HG02678 (cell line): Measurements from ENCODE around the gene PHC2.

Source experiments
- ATAC-seq: cut with Tn5 transposase; IDR thresholded peaks from one replicate; pipeline ENCODE4 v1.9.1; 2021; ENCODE audit warnings: mild to moderate bottlenecking, moderate library complexity; ENCODE audit not compliant: unreplicated experiment

Gene PHC2

DNA sequence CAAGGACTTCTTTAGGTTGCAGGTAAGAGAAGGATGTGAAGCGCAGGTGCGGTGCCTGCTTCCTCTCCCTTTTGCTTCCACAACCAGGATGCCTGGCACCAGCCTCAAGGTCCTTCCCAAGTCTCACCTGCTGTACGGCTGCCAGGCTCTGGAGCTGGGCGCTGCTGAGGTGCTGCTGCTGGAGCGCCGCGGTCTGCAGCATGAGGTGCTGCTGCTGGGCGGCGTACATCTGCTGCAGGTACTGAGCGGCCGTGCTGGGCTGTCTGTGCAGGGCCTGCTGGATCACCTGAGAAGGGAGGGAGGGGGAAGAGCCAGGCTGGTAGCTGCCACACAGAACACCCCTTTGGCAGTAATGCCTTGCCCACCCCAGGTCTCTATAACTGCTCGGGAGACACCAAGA, 58.7 kb downstream of the PHC2 start:
- no peak for ATAC-seq

DNA sequence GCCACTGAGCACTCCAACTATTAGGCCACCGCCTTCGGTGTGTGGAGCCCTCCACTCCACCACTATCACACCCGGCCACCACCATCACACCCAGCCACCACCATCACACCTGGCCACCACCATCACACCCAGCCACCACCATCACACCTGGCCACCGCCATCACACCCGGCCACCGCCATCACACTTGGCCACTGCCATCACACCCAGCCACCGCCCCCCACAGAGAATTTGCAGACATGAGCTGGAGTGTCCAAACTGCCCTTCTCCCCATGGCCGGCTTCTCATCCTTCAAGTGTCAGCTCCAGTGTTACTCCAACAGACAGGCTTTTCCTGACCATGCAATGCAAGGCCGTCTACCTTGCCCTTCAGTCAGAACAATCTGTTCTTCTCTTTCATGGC, 59.6 kb downstream of the PHC2 start:
- ATAC-seq: no peak

DNA sequence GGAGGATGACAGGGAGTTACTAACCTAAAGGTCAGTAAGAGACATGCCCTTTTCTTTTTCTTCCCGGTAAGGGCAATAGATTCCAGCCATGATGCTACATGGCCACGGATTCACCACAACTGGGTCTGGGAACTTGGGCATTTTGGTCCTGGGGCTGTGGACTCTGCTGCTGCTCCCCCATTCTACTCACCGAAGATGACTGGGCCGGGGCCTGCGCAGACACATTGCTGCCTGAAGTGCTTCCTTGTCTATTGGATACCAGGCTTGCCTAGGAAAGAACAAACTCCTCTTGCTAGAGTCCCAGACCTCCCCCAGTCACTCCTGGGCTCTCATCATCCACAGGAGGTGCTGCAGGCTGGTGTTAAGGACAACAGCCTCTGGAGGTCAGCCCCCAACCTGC, 60.1 kb downstream of the PHC2 start:
- ATAC-seq: no peak

DNA sequence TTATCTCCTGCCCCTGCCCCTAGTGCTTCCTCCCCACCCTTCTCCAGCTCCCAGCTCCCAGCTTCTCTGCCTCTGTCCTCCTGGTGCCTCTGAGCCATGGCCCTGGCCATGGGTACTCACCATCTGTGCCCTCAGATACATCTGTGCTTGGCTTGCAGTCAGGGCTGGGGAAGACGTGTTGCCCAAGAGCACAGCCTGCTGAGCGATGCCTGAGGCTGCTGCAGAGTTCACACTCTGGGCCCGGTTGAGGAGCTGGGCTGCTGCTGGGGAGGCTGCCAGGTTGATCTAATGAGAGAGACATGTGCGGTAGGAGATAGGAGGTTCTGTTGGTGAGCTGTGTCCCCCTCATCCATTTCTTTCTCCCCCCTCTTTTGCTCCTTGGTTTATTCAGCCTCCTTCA, 60.6 kb downstream of the PHC2 start:
- no peak for ATAC-seq

DNA sequence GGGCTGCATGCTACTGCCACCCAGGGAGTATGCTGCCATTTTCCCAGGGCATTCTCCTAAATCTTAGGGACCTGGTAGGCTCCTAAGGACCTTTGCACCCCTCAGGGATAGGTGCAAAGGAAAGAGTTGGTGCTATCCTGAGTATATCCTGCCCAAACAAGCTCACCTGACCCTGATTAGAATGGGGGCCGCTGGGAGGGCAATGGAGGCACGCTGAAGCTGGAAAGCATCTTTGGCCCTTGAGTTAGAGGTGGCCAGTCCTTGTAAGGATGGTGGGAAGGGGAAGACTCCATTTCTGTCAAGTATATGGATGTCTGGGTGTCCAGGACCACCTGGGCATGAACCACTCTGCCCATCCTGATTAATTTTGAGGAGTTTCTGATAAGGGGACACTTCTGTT, 61.1 kb downstream of the PHC2 start:
- no peak for ATAC-seq

DNA sequence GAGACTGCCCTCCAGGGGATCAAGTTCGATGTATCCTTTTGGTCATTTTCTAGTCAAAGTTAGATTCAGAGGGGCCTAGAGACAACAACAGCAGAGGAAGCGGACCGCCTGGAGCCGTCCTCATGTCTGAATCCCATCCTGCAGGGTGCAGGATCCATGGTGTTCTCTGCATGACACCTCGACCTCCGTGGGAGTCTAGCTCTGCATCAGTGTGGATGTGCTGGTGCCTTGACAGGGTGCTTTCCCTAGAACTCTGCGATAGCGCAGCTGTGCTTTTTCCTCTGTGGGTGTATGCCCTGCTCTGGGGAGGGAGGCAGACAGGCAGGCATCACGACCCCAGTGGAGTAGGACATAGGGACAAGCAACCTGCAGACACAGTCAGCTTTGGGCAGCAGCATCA, 61.8 kb downstream of the PHC2 start:
- ATAC-seq: no peak

DNA sequence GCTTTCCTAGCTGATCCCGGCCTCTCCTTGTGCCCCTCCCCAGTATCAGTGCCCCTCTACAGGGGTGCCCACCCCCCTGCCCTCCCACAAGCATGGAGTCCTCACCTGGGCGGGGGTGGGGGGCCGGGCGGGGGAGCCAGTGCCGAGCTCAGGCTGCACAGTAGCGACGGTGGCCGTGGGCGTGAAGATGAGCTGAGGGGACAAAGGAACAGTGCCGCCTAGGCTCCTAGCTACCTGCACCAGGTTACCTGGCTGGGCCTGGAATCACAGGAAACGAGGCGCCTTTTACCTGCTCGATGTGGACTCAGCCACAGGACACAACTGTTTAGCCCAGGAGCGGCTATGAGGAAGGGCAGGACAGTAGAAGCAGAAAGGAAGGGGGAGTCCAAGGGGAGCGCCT, 62.5 kb downstream of the PHC2 start:
- ATAC-seq: no peak

DNA sequence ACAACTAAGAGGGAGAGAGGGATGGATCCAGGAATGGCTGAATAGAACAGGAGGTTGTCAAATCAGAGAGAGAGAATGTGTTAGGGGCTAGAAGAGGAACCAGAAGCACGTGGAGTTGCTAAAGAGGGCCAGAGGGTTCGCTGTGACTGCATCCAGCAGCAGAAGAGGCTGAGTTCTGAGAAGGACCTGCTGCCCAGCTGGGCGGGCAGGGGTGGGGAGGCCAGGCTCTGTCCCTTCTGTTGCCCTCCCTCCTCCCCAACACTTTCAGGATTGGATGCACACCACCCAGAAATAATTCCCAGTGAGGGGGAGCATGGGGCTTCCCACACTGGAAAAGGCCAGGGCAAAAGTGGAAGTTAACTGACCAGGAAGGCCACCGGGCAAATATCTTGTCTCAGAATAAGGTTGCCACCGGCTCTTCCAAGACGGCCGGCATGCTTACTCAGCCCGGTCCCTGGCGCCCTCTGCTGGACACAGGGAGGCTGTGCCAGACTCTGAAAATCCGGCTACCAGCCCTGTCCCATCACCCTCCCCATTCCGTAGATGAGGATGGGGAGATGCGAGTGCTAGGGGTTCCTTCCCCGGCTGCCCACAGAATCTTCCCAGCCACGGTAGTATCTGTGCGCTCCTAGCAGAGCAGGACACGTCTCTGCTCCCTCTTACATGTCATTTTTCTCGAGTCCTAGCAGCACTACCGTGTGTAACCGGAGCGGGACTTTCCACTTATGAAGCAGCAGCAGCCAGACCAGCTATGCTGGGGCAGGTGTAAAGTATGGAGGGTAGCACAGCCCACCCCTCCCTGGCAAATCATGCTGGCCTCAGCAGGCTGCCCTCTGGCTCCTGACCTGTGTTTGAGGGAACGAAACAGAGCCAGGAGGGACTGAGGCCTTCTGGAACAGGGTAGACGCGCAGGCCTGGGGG, 63.1 kb downstream of the PHC2 start:
- no peak for ATAC-seq

DNA sequence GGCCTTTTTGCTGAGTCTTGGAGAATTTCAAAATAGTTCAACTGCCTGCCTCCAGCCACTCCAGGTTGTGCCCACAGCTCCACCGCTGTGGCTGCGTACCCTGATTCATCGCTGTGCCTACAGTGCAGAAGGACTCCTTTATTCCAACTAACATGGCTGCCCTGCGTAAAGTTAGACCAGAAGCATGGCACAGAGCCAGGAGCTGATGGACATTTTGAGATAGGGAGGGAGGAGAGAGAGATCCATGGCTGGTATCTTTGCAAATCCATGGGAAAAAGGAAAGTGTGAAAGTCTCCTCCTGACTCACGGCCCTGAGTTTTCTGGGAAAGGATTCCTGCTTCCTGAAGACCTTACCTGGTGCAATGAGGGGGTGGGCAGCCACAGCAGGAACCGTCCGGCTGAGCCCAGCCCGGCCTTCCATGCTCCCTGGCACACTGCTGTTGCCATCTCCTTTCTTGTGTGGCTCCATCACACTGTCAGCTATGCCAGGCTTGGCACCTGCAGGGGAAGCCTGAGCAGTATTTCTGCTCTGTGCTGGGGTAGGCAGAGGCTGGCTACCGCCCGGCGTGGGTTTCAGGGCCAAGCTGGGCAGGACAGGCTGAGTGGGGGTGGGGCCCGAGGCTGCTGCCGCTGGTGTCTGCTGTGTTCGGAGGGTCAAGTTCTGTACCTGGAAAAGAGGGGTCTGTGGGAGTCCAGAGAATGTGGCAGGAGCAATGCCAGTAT, 64.0 kb downstream of the PHC2 start:
- ATAC-seq: no peak

DNA sequence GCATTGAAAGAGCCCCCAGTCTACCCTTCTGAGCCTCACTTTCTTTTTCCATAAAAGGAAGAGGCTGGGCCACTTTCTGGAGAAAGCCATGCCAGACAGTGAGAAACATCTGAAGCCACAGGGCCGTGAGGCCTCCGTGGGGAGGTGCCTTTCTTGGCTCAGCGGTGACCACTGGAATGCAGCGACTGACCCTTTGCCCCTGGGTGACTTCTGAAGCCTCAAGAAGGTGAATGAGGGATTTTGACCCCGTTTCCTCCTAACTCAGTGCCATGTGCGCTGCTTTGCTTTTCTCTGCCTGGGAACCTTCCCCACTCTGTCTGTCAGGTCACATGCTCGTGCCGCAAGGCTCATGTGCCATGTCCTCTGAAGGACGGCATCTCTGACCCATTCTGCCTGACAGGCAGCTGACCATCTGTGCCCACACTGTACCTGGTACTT, 65.3 kb downstream of the PHC2 start:
- ATAC-seq: no peak

DNA sequence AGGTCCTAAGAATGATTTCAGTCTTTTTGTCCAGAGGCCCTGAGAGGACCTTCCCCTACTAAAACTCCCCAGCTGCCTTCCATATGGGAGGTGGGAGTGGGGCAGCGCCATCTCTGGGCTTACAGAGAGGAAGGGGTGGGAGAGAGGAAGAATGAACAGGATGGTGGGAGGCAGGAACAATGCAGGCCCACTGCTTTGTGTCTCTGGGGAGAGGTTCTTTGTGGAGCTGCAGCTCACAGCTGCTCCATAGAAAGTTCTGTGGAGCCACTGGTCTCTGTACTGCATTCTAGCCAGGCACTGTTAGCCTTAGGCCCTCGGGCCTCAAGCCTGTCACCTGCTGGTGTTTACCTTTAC, 66.4 kb downstream of the PHC2 start:
- no peak for ATAC-seq

DNA sequence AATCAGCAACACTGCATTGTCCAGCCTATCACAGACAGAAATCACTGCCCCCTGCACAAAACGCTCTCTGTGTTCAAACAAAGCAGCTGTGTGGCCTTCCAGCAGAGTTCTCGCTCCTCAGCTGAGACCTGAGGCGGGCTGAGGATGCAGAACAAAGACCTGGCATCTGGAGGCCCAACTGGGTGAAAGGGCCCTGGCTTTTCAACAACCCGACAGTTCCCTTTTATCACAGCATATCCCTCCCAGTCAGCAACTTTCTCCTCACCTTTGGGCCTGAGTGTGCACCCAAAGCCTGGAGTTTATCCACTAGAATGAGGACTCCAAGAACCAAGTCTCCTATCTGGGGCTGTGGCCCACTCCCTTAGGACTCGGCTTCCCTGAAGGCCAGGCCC, 67.4 kb downstream of the PHC2 start:
- no peak for ATAC-seq

DNA sequence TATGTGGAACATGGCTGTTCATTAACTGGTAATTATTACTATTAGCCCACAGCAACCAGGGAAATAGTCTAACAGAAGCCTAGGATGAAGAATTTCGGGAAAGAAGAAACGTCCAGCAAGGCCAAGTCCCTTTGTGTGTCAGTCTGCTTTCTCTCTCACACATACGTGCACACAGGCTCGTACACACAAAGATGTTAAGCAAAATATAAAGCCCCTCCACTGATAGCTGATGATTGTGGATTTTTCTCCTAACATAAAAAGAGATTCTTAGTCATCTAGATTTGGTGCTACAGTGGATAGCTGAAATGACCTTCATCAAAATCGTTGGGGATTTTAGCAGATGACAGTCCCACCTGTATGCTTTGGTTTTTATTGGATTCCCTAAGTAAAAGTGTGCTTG, 67.9 kb downstream of the PHC2 start:
- ATAC-seq: no peak

DNA sequence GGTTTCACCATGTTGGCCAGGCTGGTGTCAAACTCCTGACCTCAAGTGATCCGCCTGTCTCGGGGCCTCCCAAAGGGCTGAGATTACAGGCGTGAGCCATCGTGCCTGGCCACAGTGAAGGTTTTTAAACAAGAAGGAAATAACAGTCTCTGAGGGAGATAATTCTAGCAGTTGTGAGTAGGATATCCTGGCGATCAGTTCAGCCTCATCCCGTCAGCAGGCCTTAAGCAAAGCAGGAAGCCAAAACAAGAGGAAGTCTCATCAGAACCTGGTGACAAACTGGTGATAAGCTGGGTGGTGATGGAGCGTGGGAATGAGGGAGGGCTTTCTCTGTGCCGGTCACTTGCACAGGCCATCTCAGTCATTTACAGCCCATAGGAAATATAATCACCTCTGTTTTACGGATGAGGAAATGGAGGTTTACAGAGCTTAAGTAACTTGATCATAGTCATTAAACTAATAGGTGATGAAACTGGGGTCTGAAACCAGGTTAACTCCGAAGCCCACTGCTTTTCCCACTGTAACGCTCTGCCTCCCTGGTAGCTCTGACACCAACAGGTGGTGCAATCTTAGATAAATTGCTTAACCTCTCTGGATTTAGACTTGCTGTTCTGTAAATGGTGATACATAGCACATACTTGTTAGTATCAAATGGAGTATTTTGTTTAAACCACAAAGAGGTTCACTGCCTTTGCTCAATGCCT, 69.2 kb downstream of the PHC2 start:
- ATAC-seq: no peak

DNA sequence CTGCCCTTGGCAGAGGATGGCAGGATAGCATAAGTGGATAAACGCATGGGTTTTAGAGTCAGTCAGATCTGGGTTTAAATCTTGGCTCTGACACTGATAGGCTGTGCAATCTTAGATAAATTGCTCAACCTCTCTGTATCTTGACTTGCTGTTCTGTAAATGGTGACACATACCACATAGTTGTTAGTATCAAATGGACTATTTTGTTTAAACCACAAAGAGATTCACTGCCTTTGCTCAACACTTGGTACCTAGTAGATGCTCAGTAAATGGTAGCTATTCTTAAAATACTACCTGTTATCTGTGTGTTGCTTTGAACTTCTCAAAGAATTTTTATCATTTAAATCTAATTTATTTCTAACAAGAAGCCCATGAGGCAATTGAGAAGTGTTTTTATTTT, 70.5 kb downstream of the PHC2 start:
- ATAC-seq: no peak

DNA sequence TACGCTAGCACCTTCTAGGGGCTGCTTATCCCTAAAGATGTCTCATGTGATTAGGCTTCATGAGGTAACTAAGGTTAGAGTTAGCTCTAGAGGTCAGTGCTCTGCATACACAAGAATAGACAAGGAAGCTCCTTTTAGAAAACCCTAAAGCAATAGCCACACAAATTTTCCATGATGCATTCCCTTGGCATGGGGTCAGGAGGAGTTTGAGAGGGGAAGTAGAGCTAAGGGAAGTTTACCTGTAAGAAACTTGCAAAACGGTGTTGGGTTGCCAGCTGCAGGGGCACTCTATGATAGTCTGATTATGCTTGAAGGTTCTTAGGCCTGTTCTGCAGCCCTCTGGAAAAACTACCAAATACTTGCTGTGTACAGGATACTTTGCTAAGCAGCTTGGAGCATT, 71.0 kb downstream of the PHC2 start:
- no peak for ATAC-seq

DNA sequence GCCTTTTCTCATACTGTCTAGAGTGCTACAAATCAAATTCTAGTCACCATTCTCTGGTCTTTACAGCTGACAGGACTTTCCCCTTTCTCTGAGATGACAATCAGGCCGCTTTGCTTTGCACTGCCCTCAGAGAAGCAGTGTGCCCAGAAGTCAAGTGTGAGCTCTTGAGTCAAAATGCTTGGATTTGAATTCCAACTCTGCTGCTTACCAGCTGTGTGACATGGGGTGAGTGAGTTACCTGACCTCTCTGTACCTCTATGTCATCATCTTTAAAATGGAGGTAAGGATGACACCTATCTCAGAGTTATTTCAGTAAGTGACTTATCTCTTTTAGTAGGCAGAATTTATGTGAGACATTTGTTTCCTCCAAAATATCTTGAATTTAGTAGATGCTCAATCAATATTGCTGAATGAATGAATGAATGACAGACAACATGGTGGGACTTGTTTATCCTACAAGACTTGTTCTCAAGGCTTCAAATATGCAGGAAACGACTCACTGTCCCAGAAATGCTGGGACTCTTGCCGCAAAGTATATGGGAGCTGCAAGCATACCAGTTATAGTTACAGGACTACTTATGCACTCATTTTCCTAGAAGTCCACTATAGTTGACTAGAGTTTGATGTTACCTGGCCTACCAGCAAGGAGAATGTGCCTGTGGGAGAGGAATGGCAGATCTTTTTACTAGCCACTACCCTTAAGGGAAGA, 71.9 kb downstream of the PHC2 start:
- ATAC-seq: no peak

DNA sequence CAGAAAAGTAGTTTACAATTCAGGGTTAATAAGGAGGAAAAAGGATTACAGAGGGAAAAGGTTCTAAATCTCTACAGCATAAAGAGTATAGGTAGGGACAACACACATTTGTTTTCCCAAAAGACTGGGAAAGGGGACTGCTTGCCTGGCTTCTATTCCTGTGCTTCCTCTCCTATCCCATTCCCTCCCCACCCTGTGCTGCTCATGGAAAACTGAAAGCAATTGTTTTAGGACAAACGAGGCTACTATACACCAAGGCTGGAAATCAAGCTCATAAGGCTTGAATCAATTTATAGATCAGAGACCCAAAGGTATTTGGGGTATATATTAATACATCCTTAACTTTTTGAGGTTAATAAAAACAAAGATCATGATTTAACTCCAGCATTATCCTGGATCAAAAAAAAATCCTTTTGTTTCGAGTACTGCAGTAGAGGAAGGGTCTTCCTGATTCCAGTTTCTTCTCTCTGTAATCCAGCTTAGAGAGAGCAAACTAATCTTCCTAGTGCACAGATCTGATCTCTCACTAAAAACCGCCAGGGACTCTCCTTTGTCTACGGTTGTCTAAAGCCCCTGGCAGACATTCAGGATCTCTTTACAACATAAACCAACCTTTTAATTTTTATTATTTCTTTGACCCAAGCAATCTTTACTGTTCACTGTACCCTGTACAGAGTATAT, 72.6 kb downstream of the PHC2 start:
- ATAC-seq: no peak

DNA sequence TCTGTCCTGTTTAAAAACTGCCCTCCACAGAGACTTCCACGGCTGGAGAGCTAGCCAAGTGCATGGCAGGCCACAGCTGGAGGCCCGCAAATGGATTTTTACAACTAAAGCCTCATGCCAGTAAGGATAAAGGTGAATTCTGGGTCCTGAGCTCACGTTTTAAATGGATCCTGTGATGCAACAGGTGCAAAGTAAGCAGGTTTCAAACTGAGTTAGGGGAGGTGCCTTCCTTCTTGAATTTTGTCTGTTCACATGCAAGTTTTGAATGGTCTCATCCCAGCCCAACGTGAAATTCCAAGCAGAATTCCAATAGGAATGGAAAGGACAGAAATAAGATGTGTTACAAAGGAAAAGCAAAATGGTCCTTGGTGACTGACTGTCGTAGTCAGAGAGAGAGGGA, 73.8 kb downstream of the PHC2 start:
- ATAC-seq: no peak

DNA sequence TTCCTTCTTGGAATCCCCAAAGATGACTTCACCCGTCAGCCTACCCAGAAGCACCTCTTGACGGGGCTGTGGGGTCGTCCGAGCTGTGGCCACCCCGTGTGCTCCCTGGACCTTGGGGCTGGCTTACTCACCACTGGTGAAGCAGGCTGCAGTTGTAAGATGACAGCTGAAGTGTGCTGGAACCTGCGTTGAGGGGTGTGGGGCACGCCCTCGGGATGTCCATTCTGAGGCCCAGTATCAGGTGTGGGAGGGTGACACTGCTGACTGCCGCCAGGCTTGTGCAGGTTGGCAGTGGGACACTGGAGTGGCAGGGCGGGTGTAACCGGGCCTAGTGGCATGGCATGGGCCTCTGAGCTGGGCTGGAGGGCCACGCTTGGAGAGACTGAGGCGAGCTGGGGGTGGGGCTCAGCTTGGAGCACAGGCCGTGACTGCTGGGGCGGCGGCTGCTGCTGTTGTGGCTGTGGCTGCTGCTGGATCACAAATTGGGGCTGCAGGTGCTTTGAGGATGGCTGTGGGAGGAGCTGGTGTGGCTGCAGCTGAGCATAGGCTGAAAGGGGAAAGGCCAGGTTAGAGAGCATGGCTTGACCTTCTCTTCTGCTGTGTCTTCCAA, 76.1 kb downstream of the PHC2 start:
- ATAC-seq: no peak
